ENCODE data around the gene TRIM65. TPM values are rescaled to one million over a fixed set of nuclear protein-coding genes. Genes with fewer than 3 reads are reported as not detected.
"Not testable (repeated sequence)": the region's sequence is repeated elsewhere in the genome, so short reads cannot be mapped to it uniquely, and the experiment has no call there.

Gene TRIM65
- total RNA-seq, 1 experiment from 2014 or later = 29.6 TPM

DNA sequence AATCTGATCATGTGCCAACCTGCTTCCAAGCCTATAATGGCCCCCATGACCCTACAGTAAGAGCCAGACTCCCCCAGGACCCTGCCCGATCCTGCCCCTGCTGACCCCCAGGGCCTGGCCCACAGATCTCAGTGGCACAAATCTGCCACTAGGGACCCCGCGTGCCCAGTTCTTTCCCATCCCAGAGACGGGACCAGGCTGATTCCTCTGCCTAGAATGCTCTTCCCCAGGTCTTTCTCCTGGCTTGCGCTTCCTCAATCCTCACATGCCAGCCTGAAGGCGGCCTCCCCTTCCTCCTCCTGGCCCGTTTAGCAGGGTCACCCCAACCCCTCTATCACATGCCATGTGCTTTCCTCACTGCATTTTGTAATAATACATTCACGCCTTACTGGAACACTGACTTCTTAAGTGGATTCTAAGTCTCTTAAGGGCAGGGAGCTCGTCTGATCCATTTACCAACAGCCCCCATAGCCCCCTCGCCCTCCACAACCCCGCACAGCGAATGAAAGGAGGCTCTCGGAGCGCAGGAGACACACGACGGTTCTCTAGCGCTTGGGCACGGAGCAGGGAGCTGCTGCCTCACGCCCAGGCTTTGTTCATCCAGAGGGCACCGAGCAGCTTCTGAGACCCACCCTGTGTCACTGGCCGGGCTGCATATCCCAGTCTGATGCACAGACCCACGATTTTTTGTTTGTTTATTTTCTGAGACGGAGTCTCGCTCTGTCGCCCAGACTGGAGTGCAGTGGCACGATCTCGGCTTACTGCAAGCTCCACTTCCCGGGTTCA is 1.2 kb downstream of the TRIM65 start:
- DNase-seq (ENCODE audit: low read depth) = peak; percentile 33

DNA sequence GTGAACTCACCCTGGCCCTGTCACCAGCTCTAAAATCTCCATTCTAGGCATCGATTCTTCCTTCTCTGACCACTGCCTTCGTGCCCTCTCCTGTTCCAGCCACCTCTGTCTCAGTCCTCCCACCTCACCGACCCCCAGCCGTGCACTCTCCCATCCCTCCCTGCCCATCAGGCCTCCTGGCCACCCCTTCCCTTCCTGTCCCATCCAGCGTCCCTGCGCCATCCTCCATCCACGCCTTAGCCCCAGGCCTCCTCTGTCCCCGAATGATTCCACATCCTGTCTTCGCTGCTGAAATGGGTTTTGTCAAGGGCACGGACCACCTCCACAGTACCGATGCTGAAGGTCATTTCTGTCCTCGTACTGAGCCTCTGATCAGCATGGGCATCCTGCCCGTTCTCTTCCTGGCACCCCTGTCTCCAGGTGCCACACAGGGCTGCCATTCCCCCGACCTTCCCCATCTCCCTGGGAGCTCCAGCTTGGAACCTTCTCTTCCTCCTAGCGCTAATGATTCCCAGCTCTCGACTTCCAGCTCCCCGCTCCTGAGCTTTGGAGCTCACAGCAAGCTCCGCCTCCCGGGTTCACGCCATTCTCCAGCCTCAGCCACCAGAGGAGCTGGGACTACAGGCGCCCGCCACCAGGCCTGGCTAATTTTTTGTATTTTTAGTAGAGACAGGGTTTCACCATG is 2.6 kb downstream of the TRIM65 start:
- DNase-seq (ENCODE audit: low read depth) = no peak

DNA sequence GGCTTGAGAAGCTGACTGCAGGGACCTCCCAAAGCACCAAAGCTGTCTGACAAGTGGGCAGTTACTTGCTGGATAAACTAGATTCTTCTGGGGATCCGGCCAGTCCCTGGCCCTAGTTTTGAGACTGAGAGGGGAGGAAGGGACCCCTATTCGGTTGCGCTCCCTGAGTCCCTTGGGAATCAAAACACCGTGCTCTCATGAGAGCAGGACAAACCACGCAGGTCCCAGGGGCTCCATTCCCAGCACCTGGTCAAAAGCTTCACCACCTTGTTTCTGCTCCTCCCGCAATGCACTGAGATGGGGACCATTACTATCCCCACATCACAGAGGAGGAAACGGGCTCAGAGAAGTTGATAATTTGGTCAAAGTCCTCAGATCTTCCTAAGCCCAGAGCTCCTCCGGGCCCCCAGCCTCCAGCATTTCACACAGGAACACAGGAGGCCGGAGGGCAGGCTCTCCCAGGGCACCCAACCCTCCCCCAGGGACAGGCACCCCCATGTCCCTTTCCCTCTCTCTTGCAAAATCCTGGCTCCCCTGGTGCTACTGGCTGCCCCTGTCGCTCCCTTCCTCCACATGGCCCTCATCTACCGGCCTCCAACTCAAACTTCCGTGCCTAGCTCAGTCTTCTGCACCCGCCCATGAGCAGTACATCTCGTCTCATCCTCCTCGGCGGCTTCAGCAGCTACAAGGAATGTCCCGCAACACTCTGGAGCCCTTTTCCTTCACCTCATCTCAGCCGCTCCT is 3.3 kb downstream of the TRIM65 start:
- no peak for DNase-seq (ENCODE audit: low read depth)

DNA sequence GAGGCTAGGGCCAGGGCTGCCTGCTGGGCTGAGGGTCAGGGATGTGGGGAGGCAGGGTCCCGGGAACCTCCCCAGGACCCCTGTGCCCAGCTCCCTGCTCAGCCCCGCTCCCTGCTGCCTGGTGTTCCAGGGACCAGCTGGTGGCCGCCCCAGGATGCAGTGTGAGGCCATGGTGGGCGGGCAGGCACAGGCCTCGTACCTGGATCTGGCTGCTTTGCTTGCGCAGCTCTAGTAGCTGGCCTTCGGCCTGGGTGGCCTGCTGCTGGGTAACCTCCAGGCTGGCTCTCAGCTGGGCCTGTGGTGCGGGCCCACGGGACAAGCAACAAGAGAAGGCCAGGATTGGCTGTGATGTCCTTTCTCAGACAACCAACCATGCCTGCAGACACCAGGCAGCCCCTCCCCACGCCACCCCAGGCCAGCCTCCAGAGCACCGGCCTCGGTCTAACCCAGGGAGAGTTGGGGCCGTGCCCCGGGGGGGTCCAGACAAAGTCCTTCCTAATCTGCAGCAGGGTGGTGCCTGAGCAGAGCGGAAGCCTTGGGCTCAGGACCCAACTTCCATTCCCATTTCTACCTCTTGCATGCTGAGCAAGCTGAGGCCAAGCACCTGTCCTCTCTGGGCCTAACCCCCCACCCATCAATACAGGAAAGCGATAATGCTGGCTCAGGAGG is 4.1 kb downstream of the TRIM65 start:
- no peak for DNase-seq (ENCODE audit: low read depth)

DNA sequence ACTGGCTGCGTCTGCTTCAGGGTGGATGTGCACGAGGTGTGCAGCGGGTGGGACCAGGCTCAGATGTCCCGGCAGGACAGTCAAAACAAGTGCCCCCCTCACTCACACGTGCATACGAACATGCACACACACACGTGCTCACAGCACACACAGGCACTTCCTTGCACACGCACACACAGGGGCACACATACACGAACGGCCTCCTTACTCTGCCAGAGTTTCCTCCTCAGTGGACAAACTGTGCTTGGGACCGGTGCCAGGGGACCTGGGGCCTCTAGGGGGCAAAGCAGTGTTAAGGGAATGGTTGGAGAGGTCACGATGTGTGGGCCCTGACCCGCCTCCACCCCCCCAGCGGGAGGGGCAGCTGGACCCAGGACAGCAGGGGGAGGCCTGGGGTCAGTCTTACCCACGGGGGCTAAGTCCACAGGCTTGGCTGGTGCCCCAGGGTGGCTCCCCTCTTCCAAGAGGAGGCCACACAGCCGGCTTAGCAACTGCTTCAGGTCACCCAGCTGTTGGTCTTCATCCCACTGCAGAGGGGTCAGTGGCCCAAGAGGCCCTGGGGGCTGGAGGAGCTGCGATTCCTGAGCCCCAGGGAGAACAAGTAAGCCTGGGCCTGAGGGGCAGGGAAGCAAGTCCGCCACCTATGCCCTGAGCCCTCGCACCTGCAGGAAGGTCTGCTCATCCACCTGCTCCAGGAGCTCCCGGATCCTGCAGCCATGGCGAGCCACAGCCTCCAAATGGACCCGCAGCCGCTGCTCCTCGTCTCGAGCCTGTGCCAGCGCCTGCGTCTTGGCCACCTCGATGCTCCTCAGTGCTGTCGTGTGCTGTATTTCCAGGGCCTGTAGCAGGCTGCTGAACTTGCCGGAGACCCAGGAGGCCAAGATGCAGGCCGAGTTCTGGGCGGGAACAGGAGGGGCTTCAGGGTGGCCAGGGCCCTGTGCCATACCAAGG is 4.9 kb downstream of the TRIM65 start:
- no peak for DNase-seq (ENCODE audit: low read depth)

DNA sequence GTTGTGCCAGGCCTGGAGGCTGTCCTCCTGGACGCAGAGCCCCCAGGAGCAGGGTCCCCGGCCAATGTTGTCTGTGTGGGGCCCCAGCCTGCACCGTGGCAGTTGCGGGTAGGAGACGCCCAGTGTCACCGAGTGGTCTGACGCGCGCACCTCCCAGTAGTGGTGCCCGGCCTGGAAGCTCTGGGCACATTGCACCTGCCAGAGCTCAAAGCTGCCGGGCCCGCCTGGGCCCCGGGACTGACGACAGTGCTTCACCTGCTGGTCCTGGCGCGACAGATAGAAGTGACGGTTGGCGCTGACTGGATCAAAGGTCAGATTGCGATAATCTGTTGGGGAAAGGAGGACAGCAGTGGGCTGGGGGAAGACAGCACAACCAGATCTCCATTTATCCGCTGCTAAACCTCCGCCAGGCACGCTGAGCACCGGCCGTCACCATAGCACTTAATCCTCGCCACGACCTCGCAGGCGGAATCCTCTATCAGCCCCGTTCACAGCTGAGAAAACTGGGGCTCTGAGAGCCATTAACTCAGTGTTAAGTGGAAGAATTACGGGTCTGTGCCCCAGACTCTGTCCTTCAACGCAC is 5.6 kb downstream of the TRIM65 start:
- no peak for DNase-seq (ENCODE audit: low read depth)

DNA sequence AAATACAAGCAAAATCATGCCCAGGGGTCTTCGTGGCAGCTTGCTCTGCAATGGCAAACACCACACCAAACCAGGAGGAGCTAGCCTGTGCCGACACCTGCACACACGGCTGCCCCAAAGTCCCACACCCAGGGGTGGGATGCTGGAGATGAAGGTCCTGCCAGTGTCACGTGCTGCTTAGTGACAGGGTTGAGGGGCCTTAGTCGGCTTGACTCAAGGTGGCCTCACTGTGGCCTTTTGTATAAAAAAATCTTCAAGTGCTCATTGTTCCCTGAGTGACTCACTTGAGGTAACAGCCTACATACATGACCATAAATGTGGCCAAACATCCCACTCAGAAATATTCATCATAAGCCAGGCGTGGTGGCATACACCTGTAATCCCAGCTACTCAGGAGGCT is 7.3 kb downstream of the TRIM65 start:
- no peak for DNase-seq (ENCODE audit: low read depth)

DNA sequence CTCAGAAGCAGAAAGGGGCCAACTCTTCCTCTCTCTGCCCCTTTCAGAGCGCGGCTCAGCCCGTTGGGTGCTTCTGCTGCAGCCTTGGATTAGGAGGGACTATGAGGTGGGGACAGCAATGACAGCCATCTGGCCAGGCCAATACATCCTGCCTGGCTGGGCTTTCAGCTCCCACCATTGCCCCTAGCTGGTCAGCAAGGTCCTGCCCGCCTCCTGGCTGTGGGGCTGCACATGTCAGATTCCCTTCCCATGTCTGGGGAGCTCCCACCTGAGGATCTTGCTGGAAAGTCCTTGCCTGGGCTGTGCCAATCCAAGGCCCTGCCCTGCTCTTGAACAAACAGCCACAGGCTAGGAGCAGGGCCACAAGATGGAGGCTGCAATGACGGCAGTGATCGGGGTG is 8.3 kb downstream of the TRIM65 start:
- no peak for DNase-seq (ENCODE audit: low read depth)

DNA sequence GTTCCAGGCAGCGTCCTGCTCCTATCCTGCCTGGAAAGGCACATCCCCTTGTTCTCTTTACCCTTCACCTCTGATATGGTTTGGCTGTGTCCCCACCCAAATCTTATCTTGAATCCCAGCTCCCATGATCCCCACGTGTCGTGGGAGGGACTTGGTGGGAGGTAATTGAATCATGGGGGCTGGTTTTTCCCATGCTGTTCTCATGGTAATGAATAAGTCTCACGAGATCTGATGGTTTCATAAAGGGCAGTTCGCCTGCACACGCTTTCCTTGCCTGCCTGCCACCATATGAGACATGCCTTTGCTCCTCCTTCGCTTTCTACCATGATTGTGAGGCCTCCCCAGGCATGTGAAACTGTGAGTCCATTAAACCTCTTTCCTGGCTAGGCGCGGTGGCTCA is 10.9 kb downstream of the TRIM65 start:
- DNase-seq (ENCODE audit: low read depth) = not testable (repeated sequence)

DNA sequence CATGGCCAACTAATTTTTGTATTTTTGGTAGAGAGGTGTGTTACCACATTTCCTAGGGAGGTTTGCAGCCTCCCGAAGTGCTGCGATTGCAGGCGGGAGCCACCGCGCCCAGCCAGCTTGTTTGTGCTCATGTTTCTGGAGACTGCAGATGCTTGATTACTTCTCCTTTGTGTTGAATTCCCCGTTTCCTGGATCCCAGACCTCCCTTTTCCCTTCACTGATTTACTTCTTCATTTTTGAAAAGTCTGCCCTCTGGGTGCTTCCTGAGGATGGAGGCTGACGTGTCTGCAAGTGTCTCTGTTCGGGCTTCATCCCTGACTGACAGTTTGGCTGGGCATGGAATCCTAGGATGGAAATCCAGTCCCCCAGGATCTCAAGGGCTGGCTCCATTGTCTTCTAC is 11.3 kb downstream of the TRIM65 start:
- DNase-seq (ENCODE audit: low read depth) = no peak

DNA sequence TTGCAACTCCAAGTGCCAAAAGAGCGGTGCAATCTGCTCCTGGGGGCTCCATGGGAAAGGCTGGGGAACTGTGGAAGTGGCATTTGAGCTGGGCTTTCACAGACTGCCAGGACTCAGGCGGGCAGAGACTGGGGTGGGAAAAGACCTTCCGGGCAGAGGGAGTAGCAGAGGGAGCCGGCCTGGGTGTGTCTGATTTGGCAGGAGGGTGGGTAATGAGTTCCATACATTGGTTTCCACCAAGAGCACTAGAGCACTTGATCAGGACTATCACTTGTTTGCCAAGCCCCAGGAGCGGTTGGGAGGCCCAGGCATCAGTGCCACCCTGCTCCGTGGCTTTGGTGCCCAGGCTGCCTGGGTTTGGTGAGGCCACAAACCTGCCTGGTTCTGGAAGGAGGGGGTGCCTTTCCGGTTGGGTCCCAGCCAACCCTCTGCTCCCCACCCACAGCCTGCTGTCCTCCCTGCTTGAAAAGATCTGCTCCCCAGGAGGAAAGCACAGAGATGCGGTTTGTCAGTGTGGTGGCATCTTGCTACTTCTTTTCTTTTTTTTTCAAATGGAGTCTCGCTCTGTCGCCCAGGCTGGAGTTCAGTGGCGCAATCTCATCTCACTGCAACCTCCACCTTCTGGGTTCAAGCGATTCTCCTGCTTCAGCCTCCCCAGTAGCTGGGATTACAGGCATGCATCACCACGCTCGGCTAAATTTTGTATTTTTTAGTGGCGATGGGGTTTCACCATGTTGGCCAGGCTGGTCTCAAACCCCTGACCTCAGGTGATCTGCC is 14.9 kb downstream of the TRIM65 start:
- no peak for DNase-seq (ENCODE audit: low read depth)

DNA sequence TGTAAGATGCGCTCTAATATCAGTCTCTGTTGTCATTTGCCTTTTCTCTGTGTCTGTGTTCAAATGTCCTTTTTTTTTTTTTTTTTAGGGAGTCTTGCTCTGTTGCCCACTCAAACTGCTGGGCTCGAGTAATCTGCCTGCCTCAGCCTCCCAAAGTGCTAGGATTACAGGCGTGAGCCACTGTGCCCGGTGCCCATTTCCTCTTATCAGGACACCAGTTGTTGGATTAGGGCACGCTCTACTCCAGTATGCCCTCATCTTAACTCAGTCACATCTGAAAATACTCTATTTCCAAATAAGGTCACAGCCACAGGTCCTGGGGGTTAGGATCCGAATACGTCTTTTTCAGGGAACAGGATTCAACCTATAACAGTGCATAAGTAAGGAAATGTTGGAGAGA is 16.5 kb downstream of the TRIM65 start:
- no peak for DNase-seq (ENCODE audit: low read depth)

DNA sequence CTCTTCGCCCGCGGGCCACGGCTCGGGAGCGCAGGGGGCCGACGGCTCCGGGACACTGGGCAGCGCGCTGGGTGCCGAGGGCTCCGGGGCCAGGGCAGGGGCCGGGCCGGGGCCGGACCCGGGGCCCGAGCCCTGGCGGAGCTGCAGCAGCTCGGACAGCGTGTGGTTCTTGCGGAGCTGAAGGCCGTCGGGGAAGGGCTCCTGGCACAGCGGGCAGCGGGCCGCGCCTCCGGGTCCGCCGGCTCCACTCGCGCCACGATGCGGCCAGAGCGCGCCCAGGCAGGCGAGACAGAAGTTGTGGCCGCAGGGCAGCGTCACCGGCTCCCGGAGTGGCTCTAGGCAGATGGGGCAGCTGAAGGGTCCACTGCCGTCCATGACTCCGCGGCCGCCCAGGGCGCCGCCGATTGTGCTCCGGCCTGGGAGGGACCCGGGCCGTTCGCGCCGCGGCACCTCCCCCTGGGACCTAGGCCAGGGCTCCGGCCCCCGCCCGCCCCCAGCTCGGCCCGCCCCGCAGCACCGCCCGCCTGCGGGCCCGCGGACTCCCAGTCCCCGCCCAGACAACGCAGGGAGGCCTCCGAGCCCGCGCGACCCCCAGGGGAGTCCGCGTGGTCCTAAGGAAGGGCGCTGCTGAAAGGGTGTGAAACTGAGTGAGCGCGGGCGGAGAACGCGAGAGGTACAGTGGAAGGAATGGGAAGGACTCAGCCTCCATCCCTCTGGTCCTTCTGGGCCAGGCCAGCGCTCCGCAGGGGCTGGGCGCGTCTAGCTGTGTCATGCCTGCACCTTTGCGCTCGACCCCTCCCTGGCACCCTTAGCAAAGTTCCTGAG is 18.4 kb downstream of the TRIM65 start, which contains the start of gene TRIM47:
TRIM47 (minus strand) TSS at position 408 of the 825 bp plus-strand sequence; CDS start at position 375, 33 bp downstream.
- peak; percentile 50 for DNase-seq (ENCODE audit: low read depth)

DNA sequence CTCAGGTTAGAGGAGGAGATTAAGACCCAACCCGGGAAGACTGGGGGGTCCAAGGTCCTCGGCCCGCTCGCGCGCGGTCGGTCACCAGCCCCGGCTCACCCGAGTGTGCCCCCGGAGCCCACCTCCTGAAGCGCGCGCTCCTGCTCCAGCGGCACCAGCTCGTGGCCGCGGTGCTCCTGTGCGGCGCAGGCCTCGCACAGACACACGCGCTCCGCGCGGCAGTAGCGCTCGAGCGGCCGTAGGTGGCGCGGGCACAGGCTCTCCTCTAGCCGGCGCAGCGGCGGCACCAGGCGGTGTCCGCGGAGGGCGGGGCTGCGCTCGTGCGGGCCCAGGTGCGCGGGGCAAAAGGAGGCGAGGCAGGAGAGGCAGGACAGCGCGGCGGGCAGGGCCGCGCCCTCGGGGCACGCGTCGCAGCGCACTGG is 19.0 kb downstream of the TRIM65 start:
- DNase-seq (ENCODE audit: low read depth) = peak; percentile 53

DNA sequence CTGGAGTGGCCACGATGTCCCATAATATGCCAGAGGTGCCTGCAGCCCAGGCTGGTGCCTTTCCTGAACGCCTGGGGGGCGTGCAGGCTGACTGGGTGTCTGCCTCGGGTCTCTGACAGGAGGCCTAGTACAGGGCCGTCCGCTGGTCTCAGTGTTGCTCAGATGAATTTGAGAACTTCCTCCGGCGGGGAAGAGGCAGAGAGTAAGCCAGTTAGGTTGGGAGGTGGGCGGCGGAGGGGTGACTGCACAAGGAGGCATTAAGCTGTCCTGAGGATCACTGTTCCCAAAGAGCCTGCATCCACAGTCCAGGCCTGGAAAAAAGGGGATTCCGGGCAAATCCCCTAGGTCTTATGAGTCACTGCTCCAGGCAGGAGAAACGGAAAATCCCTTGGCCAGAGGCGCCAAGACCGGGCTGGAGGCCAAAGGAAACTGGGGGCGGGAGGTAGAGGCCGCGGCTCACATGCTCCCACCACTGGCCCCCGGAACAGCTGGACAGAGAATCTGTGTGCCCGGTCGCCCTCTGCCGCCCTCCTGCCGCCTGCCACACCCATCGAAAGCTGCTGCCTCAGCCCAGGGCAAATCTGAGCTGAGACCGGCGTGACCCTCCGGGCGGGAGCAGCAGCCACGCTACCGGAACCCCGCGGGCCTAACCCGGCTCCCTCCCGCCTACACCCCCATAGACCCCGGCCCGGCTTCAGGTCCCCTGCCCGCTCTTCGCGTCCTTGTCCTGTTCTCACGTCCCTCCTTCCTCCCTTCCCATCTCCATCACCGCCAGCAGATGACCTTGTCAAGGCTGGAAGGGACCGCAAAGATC is 19.6 kb downstream of the TRIM65 start:
- peak; percentile 97 for DNase-seq (ENCODE audit: low read depth)

DNA sequence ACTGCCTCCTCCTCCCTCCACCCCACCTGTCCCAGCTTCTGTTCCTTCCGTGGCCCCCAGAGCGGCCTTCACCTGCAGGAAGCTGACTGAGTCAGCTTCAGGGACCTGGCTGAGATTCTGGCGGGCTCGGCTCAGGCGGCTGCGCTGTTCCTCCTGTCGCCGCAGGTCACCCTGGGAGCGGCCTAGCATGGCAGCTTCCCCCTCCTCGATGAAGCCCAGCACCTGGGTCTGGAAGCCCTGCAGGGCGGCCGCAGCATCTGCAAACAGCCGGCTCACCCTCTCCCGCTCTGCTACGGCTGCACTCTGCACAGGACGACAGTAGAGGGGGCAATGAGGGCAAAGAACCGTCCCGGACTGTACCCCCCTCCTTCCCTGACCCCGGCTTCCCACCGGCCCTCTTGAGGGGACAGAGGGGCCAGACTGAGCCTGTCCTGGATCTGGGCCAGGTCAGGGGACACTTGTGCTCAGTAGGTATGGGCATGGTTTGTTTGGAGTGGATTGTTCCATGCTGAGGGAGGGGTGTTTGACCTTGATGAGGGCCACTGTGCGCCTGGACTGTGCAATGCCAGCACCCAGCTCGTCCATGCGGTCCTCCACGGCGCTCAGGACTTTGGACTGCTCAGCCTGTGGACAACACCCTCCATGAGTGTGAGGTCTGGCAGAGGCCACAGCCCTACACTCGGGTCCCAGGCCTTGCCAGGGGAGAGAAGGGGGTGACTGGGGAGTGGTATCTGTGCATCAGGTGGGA is 20.4 kb downstream of the TRIM65 start:
- no peak for DNase-seq (ENCODE audit: low read depth)

DNA sequence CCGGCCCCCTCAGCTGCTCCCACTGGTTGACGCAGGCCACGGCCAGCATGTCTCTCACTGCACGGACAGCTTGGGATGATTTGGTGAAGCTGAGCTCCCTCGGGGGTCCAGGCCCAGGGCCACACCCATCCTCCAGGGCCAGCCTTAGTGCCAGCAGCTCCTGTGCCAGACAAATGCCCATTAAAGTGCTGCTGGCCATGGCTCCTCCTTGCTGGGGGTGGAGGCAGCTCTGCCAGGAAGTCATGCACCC is 20.9 kb downstream of the TRIM65 start:
- no peak for DNase-seq (ENCODE audit: low read depth)
